Lower leg skin (tissue), 4 donors: ENCODE data around the gene TSPO2. TPM values are rescaled to one million over a fixed set of nuclear protein-coding genes. Genes with fewer than 3 reads are reported as not detected.

ENCODE experiments used
- DNase-seq, 2 donors: peaks; one replicate each; pipeline ENCODE4 v3.0.0-alpha.2; 2019; ENCODE audit warnings: low spot score in 2 of 2
- H3K4me3 ChIP-seq: fragments of 200-600 bp; sonication (generic); 2 replicates; pipeline ENCODE4 v1.5.1; 2017; ENCODE audit warnings: mild to moderate bottlenecking, low read depth; ENCODE audit not compliant: poor library complexity, severe bottlenecking
- CTCF ChIP-seq, 3 donors: fragments of 450-650 bp; IDR thresholded peaks; one replicate each; pipeline ENCODE4 v1.5.1; 2016; ENCODE audit warnings: antibody characterized with exemption in 3 of 3, mild to moderate bottlenecking in 3 of 3, moderate library complexity in 2 of 3
- POLR2A ChIP-seq, 2 donors: fragments of 450-650 bp; IDR thresholded peaks; one replicate each; pipeline ENCODE4 v1.6.1; 2016 to 2017; ENCODE audit warnings: antibody characterized with exemption in 2 of 2, mild to moderate bottlenecking in 1 of 2, moderate library complexity in 1 of 2
- WGBS, 2 donors: methylation state at CpG; one replicate each; pipeline ENCODE4 v1.1.5; 2018; 5-methylcytosine and 5-hydroxymethylcytosine counted together
- intact Hi-C: fragments of 100-400 bp; cut with DNase I; formaldehyde crosslinking; loops from one replicate; pipeline ENCODE4 v1.15.0; 2023; ENCODE audit warnings: low total_unique reads
- total RNA-seq, 4 donors: library from RNA; depleted of rRNA; stranded (reverse); fragments of >200 nt; gene quantifications; one replicate each; pipeline ENCODE4 v1.1.0, GENCODE V29; 2016

TSPO2 gene
- total RNA-seq, 4 donors from 2014 or later, result not detected

GRCh38 chr6:41022294-41022693, 20.0 kb upstream of the TSPO2 start:
- intact Hi-C loops, result no loop called here
- no peak for DNase-seq
- TF ChIP-seq POLR2A (IDR thresholded peaks at IDR 0.05), result no peak
- TF ChIP-seq CTCF (IDR thresholded peaks at IDR 0.05), result no peak
- H3K4me3 ChIP-seq, result no peak overlapping the region

GRCh38 chr6:41023114-41023513, 19.2 kb upstream of the TSPO2 start:
- DNase-seq, result no peak
- no peak for TF ChIP-seq CTCF (IDR thresholded peaks at IDR 0.05)
- TF ChIP-seq POLR2A (IDR thresholded peaks at IDR 0.05), result no peak
- 90 to 93% methylated on average over 3 of the region's 3 CpGs for WGBS, 2 donors
- H3K4me3 ChIP-seq, result no peak overlapping the region
- intact Hi-C loops, result no loop called here

- WGBS, 2 donors, result 78% methylated on average over 3 of the region's 3 CpGs
- no peak overlapping the region for H3K4me3 ChIP-seq
- intact Hi-C loops, result no loop called here
- no peak for TF ChIP-seq POLR2A (IDR thresholded peaks at IDR 0.05)
- no peak for TF ChIP-seq CTCF (IDR thresholded peaks at IDR 0.05)
- no peak for DNase-seq
Observed at GRCh38 chr6:41025966-41026530, 16.2 kb upstream of the TSPO2 start.

- intact Hi-C loops, result no loop called here
- no peak for DNase-seq
- TF ChIP-seq POLR2A (IDR thresholded peaks at IDR 0.05) (no peak), CTCF (IDR thresholded peaks at IDR 0.05) (no peak)
- WGBS, 2 donors, result 50 to 56% methylated on average over 4 of the region's 4 CpGs
- no peak overlapping the region for H3K4me3 ChIP-seq
Observed at GRCh38 chr6:41027241-41027640, 15.0 kb upstream of the TSPO2 start.

- TF ChIP-seq POLR2A (IDR thresholded peaks at IDR 0.05) (no peak), CTCF (IDR thresholded peaks at IDR 0.05) (peak in 1 of 3 donors; percentile 91)
- peak; percentile 65 to 96 for DNase-seq
- H3K4me3 ChIP-seq, result peak overlapping the region; percentile 42
- 2 to 3% methylated on average over 19 to 26 of the region's 45 CpGs for WGBS, 2 donors
- intact Hi-C loops, result no loop called here
Observed at GRCh38 chr6:41027799-41028560, 14.3 kb upstream of the TSPO2 start.
